Measurements from ENCODE around the gene AAGAB.
A peak's percentile ranks its signal among the peaks of the same experiment; 100 is the strongest.
"Not testable (repeated sequence)": the region's sequence is repeated elsewhere in the genome, so short reads cannot be mapped to it uniquely, and the experiment has no call there.

AAGAB gene

DNA sequence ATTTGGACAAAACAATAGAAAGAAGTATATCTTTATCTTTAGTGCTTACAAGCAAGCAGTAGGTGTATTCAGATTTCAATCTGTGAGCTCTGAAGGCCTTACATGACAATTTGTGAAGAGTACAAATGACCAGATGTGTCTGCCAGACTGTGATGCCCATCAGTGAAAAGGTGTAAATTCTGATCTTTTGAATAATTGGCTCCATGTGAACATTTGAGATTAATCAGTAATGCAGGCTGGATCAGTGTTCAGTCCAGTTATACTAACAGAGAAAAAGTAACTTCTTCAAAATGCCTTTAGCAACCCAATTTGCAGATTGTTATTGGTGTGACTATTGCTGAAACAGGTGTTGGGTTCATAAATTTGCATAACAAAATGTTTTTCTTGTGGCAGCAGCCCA is 5.3 kb upstream of the AAGAB start:
- H3K4me3 ChIP-seq (ENCODE audit: low read length) = no peak overlapping the region
- TF ChIP-seq, protein P1, sequence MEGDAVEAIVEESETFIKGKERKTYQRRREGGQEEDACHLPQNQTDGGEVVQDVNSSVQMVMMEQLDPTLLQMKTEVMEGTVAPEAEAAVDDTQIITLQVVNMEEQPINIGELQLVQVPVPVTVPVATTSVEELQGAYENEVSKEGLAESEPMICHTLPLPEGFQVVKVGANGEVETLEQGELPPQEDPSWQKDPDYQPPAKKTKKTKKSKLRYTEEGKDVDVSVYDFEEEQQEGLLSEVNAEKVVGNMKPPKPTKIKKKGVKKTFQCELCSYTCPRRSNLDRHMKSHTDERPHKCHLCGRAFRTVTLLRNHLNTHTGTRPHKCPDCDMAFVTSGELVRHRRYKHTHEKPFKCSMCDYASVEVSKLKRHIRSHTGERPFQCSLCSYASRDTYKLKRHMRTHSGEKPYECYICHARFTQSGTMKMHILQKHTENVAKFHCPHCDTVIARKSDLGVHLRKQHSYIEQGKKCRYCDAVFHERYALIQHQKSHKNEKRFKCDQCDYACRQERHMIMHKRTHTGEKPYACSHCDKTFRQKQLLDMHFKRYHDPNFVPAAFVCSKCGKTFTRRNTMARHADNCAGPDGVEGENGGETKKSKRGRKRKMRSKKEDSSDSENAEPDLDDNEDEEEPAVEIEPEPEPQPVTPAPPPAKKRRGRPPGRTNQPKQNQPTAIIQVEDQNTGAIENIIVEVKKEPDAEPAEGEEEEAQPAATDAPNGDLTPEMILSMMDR (conservative IDR thresholded peaks at IDR 0.05; ENCODE audit: low read length) = no peak

DNA sequence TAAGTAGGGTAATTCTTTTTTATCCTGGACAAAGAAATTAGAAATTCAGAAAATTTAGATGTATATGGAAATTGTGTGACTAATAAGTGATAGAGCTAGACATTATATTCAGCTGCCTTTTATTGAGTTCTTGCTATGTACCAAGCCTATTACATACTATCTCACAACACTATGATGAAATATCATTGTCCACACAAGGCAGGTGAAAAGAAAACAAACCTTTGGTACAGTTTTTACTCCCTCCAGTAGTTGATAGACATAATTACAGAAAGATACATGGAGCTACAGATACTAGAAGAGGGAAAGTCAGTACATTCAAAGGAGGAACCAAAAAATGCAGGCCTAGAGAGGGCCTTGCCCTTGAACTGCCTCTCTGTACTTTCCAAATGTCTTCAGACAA is 4.9 kb upstream of the AAGAB start:
- no peak for DNase-seq (ENCODE audit: low read depth)
- H3K4me3 ChIP-seq (ENCODE audit: low read length) = no peak overlapping the region
- TF ChIP-seq, protein P1 (conservative IDR thresholded peaks at IDR 0.05; ENCODE audit: low read length) = no peak

More for the DNA sequence above, 5.3 kb upstream of the AAGAB start:
- no peak for DNase-seq (ENCODE audit: low read depth)

DNA sequence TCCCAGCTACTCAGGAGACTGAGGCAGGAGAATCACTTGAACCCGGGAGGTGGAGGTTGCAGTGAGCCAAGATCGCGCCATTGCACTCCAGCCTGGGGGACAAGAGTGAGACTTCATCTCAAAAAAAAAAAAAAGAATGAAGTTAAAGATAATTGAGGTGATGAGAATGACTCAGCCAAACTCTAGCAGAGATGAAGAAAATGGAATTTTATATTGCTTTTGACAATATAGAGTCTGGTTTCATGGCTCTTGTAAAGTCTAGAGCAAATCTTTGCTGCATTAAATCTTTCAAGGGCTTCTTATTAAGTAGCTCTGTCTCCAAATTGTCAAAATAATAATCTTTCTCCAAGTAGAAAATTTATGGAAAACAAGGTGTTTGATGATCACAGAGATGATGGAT is 4.0 kb upstream of the AAGAB start:
- H3K4me3 ChIP-seq (ENCODE audit: low read length); DNase-seq (ENCODE audit: low read depth): not testable (repeated sequence)

DNA sequence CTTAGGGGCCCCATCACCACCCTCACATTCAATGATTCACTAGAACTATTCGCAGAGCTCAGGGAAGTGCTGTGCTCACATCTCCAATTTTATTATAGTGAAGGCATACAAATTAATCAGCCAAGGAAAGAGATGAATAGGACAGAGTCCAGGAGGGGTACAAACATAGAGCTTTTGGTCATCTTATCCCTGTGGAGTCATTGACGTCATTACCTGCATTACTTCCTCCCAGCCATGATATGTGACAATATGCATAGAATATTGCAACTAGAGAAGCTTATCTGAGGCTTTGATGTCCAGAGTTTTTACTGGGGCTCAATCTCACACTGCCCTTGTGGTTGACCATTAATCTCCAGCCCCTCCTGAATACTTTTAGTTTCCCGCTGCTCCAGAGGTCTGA is 1.6 kb upstream of the AAGAB start:
- TF ChIP-seq, protein P1 (conservative IDR thresholded peaks at IDR 0.05; ENCODE audit: low read length) = no peak
- H3K4me3 ChIP-seq (ENCODE audit: low read length) = no peak overlapping the region
- no peak for DNase-seq (ENCODE audit: low read depth)

DNA sequence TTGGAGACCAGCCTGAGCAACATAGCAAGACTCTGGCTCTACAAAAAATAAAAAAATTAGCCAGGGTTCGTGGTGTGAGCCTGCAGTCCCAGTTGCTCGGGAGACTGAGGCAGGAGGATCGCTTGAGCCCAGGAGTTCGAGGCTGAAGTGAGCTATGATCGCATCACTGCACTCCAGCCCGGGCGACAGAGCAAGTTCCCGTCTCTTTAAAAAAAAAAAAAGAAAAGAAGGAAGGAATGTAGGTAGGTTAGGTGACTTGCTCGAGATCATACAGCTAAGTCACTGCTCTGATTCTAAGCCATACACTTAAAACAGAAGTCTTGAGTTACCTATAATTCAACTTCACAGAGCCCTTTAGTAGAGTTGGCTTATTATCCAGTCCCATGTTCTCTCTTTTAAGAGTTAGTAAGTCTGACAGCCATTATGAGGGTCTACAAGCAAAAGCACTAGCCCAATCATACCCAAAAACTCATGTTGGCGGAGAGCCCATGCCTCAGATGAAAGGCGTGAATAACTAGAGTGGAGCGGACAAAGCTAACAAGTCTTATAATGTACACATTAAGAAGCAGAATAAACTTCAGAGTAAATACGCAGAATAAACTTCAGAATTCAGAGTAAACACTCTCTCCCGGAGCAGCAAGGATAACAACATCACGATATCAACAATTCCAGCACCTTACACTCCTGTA is 768 bp downstream of the AAGAB start:
- peak; percentile 28 for DNase-seq (ENCODE audit: low read depth)

DNA sequence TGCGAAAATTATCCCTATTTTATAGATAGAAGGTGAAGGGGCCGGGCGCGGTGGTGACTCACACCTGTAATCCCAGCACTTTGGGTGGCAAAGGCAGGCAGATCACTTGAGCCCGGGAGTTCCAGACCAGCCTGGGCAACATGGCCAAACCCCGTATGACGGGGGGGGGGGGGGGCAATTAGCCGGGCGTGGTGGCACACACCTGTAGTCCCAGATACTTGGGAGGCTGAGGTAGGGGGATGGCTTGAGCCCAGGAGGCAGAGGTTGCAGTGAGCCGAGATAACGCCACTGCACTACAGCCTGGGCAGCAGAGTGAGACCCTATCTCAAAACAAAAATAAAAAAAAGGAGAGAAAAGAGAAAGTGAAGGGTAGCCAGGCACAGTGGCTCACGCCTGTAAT is 1.4 kb downstream of the AAGAB start:
- peak overlapping the region; percentile 97 for H3K4me3 ChIP-seq (ENCODE audit: low read length)
- TF ChIP-seq, protein P1 (conservative IDR thresholded peaks at IDR 0.05; ENCODE audit: low read length) = no peak
- no peak for DNase-seq (ENCODE audit: low read depth)

More for the DNA sequence above, 768 bp downstream of the AAGAB start:
- TF ChIP-seq, protein P1 (conservative IDR thresholded peaks at IDR 0.05; ENCODE audit: low read length) = no peak
- H3K4me3 ChIP-seq (ENCODE audit: low read length) = peak overlapping the region; percentile 97

DNA sequence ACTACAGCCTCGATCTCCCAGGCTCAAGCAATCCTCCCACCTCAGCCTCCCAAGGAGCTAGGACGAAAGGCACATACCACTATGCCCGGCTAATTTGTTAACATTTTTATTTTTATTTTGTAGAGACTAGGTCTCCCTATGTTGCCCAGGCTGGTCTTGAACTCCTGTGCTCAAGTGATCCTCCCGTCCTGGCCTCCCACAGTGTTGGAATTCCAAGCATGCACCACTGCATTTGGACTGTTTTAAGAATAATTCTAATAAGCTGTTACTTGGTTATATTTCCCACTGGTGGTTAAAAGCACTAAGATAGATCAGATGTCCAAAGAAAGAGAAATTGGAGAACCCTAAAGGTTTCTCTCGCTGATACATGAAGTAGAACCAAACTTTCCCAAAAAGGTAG is 3.1 kb downstream of the AAGAB start:
- no peak overlapping the region for H3K4me3 ChIP-seq (ENCODE audit: low read length)
- DNase-seq (ENCODE audit: low read depth) = no peak
- TF ChIP-seq, protein P1 (conservative IDR thresholded peaks at IDR 0.05; ENCODE audit: low read length) = no peak

All from AG10803 (cell line).